Measurements from ENCODE around the gene CDSN. TPM values are rescaled to one million over a fixed set of nuclear protein-coding genes. Genes with fewer than 3 reads are reported as not detected.

Gene CDSN
- total RNA-seq, 4 donors from 2014 or later, result 0.34 TPM; not detected in 3

GRCh38 chr6:31098449-31098938 lies 21.8 kb downstream of the CDSN start:
- TF ChIP-seq POLR2A (IDR thresholded peaks at IDR 0.05), result no peak
- no peak for TF ChIP-seq CTCF (IDR thresholded peaks at IDR 0.05)
- WGBS, 2 donors, result 93 to 98% methylated on average over 4 of the region's 4 CpGs
- intact Hi-C loops (cut with DNase I), result no loop called here
- H3K4me1 ChIP-seq, result peaks cover 0 to 8% of the 10 kb centered on the region in 2 donors
- no peaks in the 10 kb centered on the region for H3K9me3 ChIP-seq
- DNase-seq, result no peak
- H3K27me3 ChIP-seq, result no peaks in the 10 kb centered on the region
- no peaks in the 10 kb centered on the region for H3K36me3 ChIP-seq
- H3K27ac ChIP-seq, result no peak overlapping the region
- H3K4me3 ChIP-seq (replicated peaks in 1 of 3), result no peak overlapping the region

GRCh38 chr6:31096656-31097055 lies 23.6 kb downstream of the CDSN start:
- no peaks in the 10 kb centered on the region for H3K36me3 ChIP-seq
- no peaks in the 10 kb centered on the region for H3K27me3 ChIP-seq
- H3K27ac ChIP-seq, result peak overlapping the region in 2 of 3 donors; percentile 17 to 34
- DNase-seq, result peak; percentile 33 to 76
- TF ChIP-seq POLR2A (IDR thresholded peaks at IDR 0.05) (no peak), CTCF (IDR thresholded peaks at IDR 0.05) (no peak)
- peaks cover 0 to 5% of the 10 kb centered on the region in 2 donors for H3K4me1 ChIP-seq
- no peak overlapping the region for H3K4me3 ChIP-seq (replicated peaks in 1 of 3)
- 48 to 60% methylated on average over 5 of the region's 5 CpGs for WGBS, 2 donors
- no peaks in the 10 kb centered on the region for H3K9me3 ChIP-seq
- intact Hi-C loops (cut with DNase I), result no loop called here

GRCh38 chr6:31096215-31096614 lies 24.0 kb downstream of the CDSN start:
- H3K9me3 ChIP-seq, result no peaks in the 10 kb centered on the region
- intact Hi-C loops (cut with DNase I), result no loop called here
- 83 to 84% methylated on average over 3 of the region's 3 CpGs for WGBS, 2 donors
- H3K4me3 ChIP-seq (replicated peaks in 1 of 3), result no peak overlapping the region
- DNase-seq, result no peak
- H3K27ac ChIP-seq, result peak overlapping the region in 1 of 3 donors; percentile 34
- TF ChIP-seq POLR2A (IDR thresholded peaks at IDR 0.05), result no peak
- no peak for TF ChIP-seq CTCF (IDR thresholded peaks at IDR 0.05)
- H3K27me3 ChIP-seq, result no peaks in the 10 kb centered on the region
- peaks cover 0 to 5% of the 10 kb centered on the region in 2 donors for H3K4me1 ChIP-seq
- H3K36me3 ChIP-seq, result no peaks in the 10 kb centered on the region

GRCh38 chr6:31094389-31094881 lies 25.8 kb downstream of the CDSN start:
- Histone ChIP-seq H3K4me1 (peaks cover 0 to 5% of the 10 kb centered on the region in 2 donors), H3K36me3 (no peaks in the 10 kb centered on the region), H3K9me3 (no peaks in the 10 kb centered on the region), H3K27ac (no peak overlapping the region), H3K27me3 (no peaks in the 10 kb centered on the region), H3K4me3 (replicated peaks in 1 of 3) (no peak overlapping the region)
- 68 to 76% methylated on average over 3 of the region's 3 CpGs for WGBS, 2 donors
- no peak for DNase-seq
- intact Hi-C loops (cut with DNase I), result no loop called here
- no peak for TF ChIP-seq CTCF (IDR thresholded peaks at IDR 0.05)
- no peak for TF ChIP-seq POLR2A (IDR thresholded peaks at IDR 0.05)

GRCh38 chr6:31092769-31093505 lies 27.3 kb downstream of the CDSN start:
- 90 to 92% methylated on average over 12 of the region's 12 CpGs for WGBS, 2 donors
- intact Hi-C loops (cut with DNase I), result no loop called here
- TF ChIP-seq POLR2A (IDR thresholded peaks at IDR 0.05) (no peak), CTCF (IDR thresholded peaks at IDR 0.05) (no peak)

More at GRCh38 chr6:31092769-31093505, 27.3 kb downstream of the CDSN start:
- no peak overlapping the region for H3K4me3 ChIP-seq (replicated peaks in 1 of 3)
- no peaks in the 10 kb centered on the region for H3K36me3 ChIP-seq
- no peaks in the 10 kb centered on the region for H3K9me3 ChIP-seq
- peaks cover 0 to 5% of the 10 kb centered on the region in 2 donors for H3K4me1 ChIP-seq
- no peak overlapping the region for H3K27ac ChIP-seq
- no peak for DNase-seq
- H3K27me3 ChIP-seq, result no peaks in the 10 kb centered on the region

Measured in thyroid gland (tissue), 4 donors.